Liver (tissue), 9 donors: ENCODE measurements around the gene SREBF2. TPM values are rescaled to one million over a fixed set of nuclear protein-coding genes. Genes with fewer than 3 reads are reported as not detected.
A peak's percentile ranks its signal among the peaks of the same experiment; 100 is the strongest.

Experiments
- DNase-seq: peaks from one replicate; pipeline ENCODE4 v3.0.0-alpha.2; 2017; ENCODE audit warnings: low spot score
- H3K27ac ChIP-seq, 2 donors: one replicate each; pipeline ENCODE4 v1.7.0; 2013; ENCODE audit warnings: inconsistent platforms in 2 of 2, low read length in 2 of 2, control low read depth in 1 of 2, low read depth in 1 of 2, mild to moderate bottlenecking in 1 of 2
- H3K27me3 ChIP-seq, 4 donors: one replicate each; pipeline versions ENCODE4 v1.6.1 to v1.7.0; 2013; ENCODE audit warnings: low read length in 3 of 4, inconsistent platforms in 1 of 4, mild to moderate bottlenecking in 1 of 4, moderate library complexity in 1 of 4; ENCODE audit not compliant: control insufficient read depth in 4 of 4, insufficient read depth in 4 of 4
- H3K36me3 ChIP-seq, 4 donors: one replicate each; pipeline versions ENCODE4 v1.6.1 to v1.7.0; 2013; ENCODE audit warnings: low read length in 3 of 4, mild to moderate bottlenecking in 3 of 4, low read depth in 1 of 4, moderate library complexity in 1 of 4; ENCODE audit not compliant: control insufficient read depth in 4 of 4, insufficient read depth in 3 of 4
- H3K4me1 ChIP-seq, 4 donors: one replicate each; pipeline versions ENCODE4 v1.6.1 to v1.7.0; 2013; ENCODE audit warnings: low read length in 3 of 4, mild to moderate bottlenecking in 3 of 4, moderate library complexity in 1 of 4; ENCODE audit not compliant: control insufficient read depth in 4 of 4, insufficient read depth in 4 of 4
- H3K4me3 ChIP-seq, 3 donors: one replicate each; pipeline versions ENCODE4 v1.6.1 to v1.7.0; 2013; ENCODE audit warnings: low read length in 3 of 3, control low read depth in 1 of 3, low read depth in 1 of 3, mild to moderate bottlenecking in 1 of 3
- H3K9ac ChIP-seq, 2 donors: one replicate each; pipeline ENCODE4 v1.7.0; 2013; ENCODE audit warnings: low read length in 2 of 2, mild to moderate bottlenecking in 2 of 2, moderate library complexity in 2 of 2, control low read depth in 1 of 2, low read depth in 1 of 2
- H3K9me3 ChIP-seq, 4 donors: one replicate each; pipeline versions ENCODE4 v1.6.1 to v1.7.0; 2013; ENCODE audit warnings: low read length in 3 of 4; ENCODE audit not compliant: control insufficient read depth in 4 of 4
- CTCF ChIP-seq: fragments of 150-350 bp; IDR thresholded peaks from 2 replicates; pipeline ENCODE4 v1.5.1; 2017; ENCODE audit warnings: improper control_type of control experiment, low read depth, low read length; ENCODE audit not compliant: missing input control
- EGR1 ChIP-seq, 2 donors: IDR thresholded peaks; 2 replicates each; pipeline ENCODE4 v1.6.1; 2016 to 2018; ENCODE audit warnings: antibody characterized with exemption in 2 of 2, low read depth in 2 of 2
- FOXA1 ChIP-seq: IDR thresholded peaks from 2 replicates; pipeline ENCODE4 v1.6.1; 2016; ENCODE audit warnings: antibody characterized with exemption
- FOXA2 ChIP-seq: IDR thresholded peaks from 2 replicates; pipeline ENCODE4 v1.6.1; 2016; ENCODE audit warnings: antibody characterized with exemption
- GABPA ChIP-seq, 2 donors: IDR thresholded peaks in 1 of 2; conservative IDR thresholded peaks in 1 of 2; 2 replicates each; pipeline ENCODE4 v1.6.1; 2016; ENCODE audit warnings: antibody characterized with exemption in 2 of 2, mild to moderate bottlenecking in 1 of 2, moderate library complexity in 1 of 2
- HNF4A ChIP-seq, 2 donors: conservative IDR thresholded peaks; 2 replicates each; pipeline ENCODE4 v1.6.1; 2016; ENCODE audit warnings: antibody characterized with exemption in 2 of 2, mild to moderate bottlenecking in 2 of 2
- HNF4G ChIP-seq: IDR thresholded peaks from 2 replicates; pipeline ENCODE4 v1.6.1; 2016; ENCODE audit warnings: antibody characterized with exemption
- JUND ChIP-seq, 2 donors: IDR thresholded peaks; 2 replicates each; pipeline ENCODE4 v1.6.1; 2016; ENCODE audit warnings: antibody characterized with exemption in 2 of 2
- MAX ChIP-seq: IDR thresholded peaks from 2 replicates; pipeline ENCODE4 v1.6.1; 2016; ENCODE audit warnings: antibody characterized with exemption
- NR2F2 ChIP-seq: IDR thresholded peaks from 2 replicates; pipeline ENCODE4 v1.6.1; 2016; ENCODE audit warnings: antibody characterized with exemption
- RAD21 ChIP-seq, 2 donors: IDR thresholded peaks; 2 replicates each; pipeline ENCODE4 v1.6.1; 2016; ENCODE audit warnings: antibody characterized with exemption in 2 of 2, mild to moderate bottlenecking in 2 of 2
- RXRA ChIP-seq, 2 donors: IDR thresholded peaks; 2 replicates each; pipeline ENCODE4 v1.6.1; 2017 to 2018; ENCODE audit warnings: antibody characterized with exemption in 2 of 2, mild to moderate bottlenecking in 1 of 2
- SP1 ChIP-seq: IDR thresholded peaks from 2 replicates; pipeline ENCODE4 v1.6.1; 2018; ENCODE audit warnings: antibody characterized with exemption, mild to moderate bottlenecking
- TAF1 ChIP-seq: conservative IDR thresholded peaks from 2 replicates; pipeline ENCODE4 v1.6.1; 2016; ENCODE audit warnings: antibody characterized with exemption, mild to moderate bottlenecking
- YY1 ChIP-seq: IDR thresholded peaks from 2 replicates; pipeline ENCODE4 v1.6.1; 2016; ENCODE audit warnings: antibody characterized with exemption, mild to moderate bottlenecking
- ZBTB33 ChIP-seq: IDR thresholded peaks from 2 replicates; pipeline ENCODE4 v1.6.1; 2016; ENCODE audit warnings: antibody characterized with exemption
- WGBS: extraction: QIAGEN DNeasy Blood & Tissue Kit; methylation state at CpG from one replicate; pipeline ENCODE4 v1.1.7; 2013; 5-methylcytosine and 5-hydroxymethylcytosine counted together
- polyA plus RNA-seq, 2 donors: library from polyadenylated mRNA; stranded (reverse) in 1 of 2; unstranded in 1 of 2; fragments of 200-250 nt in 1 of 2; fragments of >200 nt in 1 of 2; fragmentation: Nextera tagmentation in 1 of 2; extraction: Ambion mirVana in 1 of 2; gene quantifications; one replicate each; pipeline versions ENCODE4 v1.2.1 to v1.2.3, GENCODE V29; 2013 to 2015
- total RNA-seq, 2 donors: library from RNA; depleted of rRNA; stranded (reverse); fragments of >200 nt; gene quantifications; one replicate each; pipeline ENCODE4 v1.2.3, GENCODE V29; 2014
- TF ChIP-seq, protein P1 (sequence below): IDR thresholded peaks from 2 replicates; pipeline ENCODE4 v1.6.1; 2016; ENCODE audit warnings: antibody characterized with exemption
- TF ChIP-seq, protein P2 (sequence below): IDR thresholded peaks from 2 replicates; pipeline ENCODE4 v1.6.1; 2016; ENCODE audit warnings: antibody characterized with exemption, mild to moderate bottlenecking
- donor health status: healthy.
- donor health status: healthy.
- donor health status: healthy.
- donor health status: healthy.
- donor health status: healthy.

SREBF2 gene
- total and polyA plus RNA-seq, 4 donors: 18.3 to 69.6 (median 57.3) TPM

GRCh38 chr22:41801147-41801819 lies 31.6 kb upstream of the SREBF2 start:
- no peak for DNase-seq
- H3K27ac ChIP-seq: peak overlapping the region; percentile 87 to 92
- 22% methylated on average over 4 of the region's 4 CpGs for WGBS

More at GRCh38 chr22:41801147-41801819, 31.6 kb upstream of the SREBF2 start:
- peak overlapping the region; percentile 91 to 96 for H3K9ac ChIP-seq
- no peaks in the 10 kb centered on the region for H3K9me3 ChIP-seq
- H3K36me3 ChIP-seq: no peaks in the 10 kb centered on the region
- no peaks in the 10 kb centered on the region for H3K27me3 ChIP-seq
- peaks cover 0 to 23% (median 17%) of the 10 kb centered on the region in 4 donors for H3K4me1 ChIP-seq
- TF ChIP-seq TAF1 (no peak), MAX (no peak), FOXA2 (no peak), HNF4A (conservative IDR thresholded peaks at IDR 0.05) (no peak), ZBTB33 (no peak), SP1 (no peak), CTCF (no peak), EGR1 (IDR thresholded peaks at IDR 0.05; ENCODE audit: low read depth in 2 of 2) (no peak), NR2F2 (no peak), YY1 (no peak), JUND (IDR thresholded peaks at IDR 0.05) (no peak), FOXA1 (no peak), RXRA (IDR thresholded peaks at IDR 0.05) (no peak), RAD21 (IDR thresholded peaks at IDR 0.05) (no peak), HNF4G (no peak), GABPA (IDR thresholded peaks at IDR 0.05 in 1 of 2, conservative IDR thresholded peaks at IDR 0.05 in 1 of 2) (no peak)
- TF ChIP-seq, protein P1, sequence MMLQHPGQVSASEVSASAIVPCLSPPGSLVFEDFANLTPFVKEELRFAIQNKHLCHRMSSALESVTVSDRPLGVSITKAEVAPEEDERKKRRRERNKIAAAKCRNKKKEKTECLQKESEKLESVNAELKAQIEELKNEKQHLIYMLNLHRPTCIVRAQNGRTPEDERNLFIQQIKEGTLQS: no peak
- TF ChIP-seq, protein P2, sequence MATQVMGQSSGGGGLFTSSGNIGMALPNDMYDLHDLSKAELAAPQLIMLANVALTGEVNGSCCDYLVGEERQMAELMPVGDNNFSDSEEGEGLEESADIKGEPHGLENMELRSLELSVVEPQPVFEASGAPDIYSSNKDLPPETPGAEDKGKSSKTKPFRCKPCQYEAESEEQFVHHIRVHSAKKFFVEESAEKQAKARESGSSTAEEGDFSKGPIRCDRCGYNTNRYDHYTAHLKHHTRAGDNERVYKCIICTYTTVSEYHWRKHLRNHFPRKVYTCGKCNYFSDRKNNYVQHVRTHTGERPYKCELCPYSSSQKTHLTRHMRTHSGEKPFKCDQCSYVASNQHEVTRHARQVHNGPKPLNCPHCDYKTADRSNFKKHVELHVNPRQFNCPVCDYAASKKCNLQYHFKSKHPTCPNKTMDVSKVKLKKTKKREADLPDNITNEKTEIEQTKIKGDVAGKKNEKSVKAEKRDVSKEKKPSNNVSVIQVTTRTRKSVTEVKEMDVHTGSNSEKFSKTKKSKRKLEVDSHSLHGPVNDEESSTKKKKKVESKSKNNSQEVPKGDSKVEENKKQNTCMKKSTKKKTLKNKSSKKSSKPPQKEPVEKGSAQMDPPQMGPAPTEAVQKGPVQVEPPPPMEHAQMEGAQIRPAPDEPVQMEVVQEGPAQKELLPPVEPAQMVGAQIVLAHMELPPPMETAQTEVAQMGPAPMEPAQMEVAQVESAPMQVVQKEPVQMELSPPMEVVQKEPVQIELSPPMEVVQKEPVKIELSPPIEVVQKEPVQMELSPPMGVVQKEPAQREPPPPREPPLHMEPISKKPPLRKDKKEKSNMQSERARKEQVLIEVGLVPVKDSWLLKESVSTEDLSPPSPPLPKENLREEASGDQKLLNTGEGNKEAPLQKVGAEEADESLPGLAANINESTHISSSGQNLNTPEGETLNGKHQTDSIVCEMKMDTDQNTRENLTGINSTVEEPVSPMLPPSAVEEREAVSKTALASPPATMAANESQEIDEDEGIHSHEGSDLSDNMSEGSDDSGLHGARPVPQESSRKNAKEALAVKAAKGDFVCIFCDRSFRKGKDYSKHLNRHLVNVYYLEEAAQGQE: no peak
- peak overlapping the region; percentile 68 to 96 (median 80) for H3K4me3 ChIP-seq
